Measurements from ENCODE around the gene PIM3.
A peak's percentile ranks its signal among the peaks of the same experiment; 100 is the strongest.
"Not testable (repeated sequence)": the region's sequence is repeated elsewhere in the genome, so short reads cannot be mapped to it uniquely, and the experiment has no call there.

The PIM3 gene

GRCh38 chr22:49977578-49977977, 17.0 kb downstream of the PIM3 start:
- no peaks in the 10 kb centered on the region for H3K9me3 ChIP-seq (ENCODE audit: insufficient read depth, low read length)
- H3K4me2 ChIP-seq (ENCODE audit: low read depth, low read length, poor library complexity, severe bottlenecking): no peak overlapping the region
- H2AFZ ChIP-seq (ENCODE audit: low read depth, low read length, severe bottlenecking): no peak overlapping the region
- no peaks in the 10 kb centered on the region for H3K9me2 ChIP-seq (replicated peaks; ENCODE audit: insufficient read depth, low read length)
- TF ChIP-seq, protein P1, sequence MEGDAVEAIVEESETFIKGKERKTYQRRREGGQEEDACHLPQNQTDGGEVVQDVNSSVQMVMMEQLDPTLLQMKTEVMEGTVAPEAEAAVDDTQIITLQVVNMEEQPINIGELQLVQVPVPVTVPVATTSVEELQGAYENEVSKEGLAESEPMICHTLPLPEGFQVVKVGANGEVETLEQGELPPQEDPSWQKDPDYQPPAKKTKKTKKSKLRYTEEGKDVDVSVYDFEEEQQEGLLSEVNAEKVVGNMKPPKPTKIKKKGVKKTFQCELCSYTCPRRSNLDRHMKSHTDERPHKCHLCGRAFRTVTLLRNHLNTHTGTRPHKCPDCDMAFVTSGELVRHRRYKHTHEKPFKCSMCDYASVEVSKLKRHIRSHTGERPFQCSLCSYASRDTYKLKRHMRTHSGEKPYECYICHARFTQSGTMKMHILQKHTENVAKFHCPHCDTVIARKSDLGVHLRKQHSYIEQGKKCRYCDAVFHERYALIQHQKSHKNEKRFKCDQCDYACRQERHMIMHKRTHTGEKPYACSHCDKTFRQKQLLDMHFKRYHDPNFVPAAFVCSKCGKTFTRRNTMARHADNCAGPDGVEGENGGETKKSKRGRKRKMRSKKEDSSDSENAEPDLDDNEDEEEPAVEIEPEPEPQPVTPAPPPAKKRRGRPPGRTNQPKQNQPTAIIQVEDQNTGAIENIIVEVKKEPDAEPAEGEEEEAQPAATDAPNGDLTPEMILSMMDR (IDR thresholded peaks at IDR 0.05; ENCODE audit: insufficient read depth, low read length, poor library complexity, severe bottlenecking): no peak
- TF ChIP-seq EZH2phosphoT487 (conservative IDR thresholded peaks at IDR 0.05; ENCODE audit: low read length): no peak
- no peaks in the 10 kb centered on the region for H3K36me3 ChIP-seq (ENCODE audit: low read length)
- peaks cover 15% of the 10 kb centered on the region for H3F3A ChIP-seq (ENCODE audit: insufficient read depth)
- H3K27ac ChIP-seq (ENCODE audit: low read depth, low read length): no peak overlapping the region
- no peak overlapping the region for H3K9ac ChIP-seq (ENCODE audit: low read length)
- no peak overlapping the region for H3K4me3 ChIP-seq (ENCODE audit: insufficient read depth, low read length, poor library complexity, severe bottlenecking)
- no peaks in the 10 kb centered on the region for H3K79me2 ChIP-seq (ENCODE audit: insufficient read depth, low read length)
- no peaks in the 10 kb centered on the region for H4K20me1 ChIP-seq (ENCODE audit: low read depth, low read length)
- H3K27me3 ChIP-seq (ENCODE audit: low read length): no peaks in the 10 kb centered on the region

- TF ChIP-seq EZH2phosphoT487 (conservative IDR thresholded peaks at IDR 0.05; ENCODE audit: low read length): no peak
- TF ChIP-seq, protein P1 (IDR thresholded peaks at IDR 0.05; ENCODE audit: insufficient read depth, low read length, poor library complexity, severe bottlenecking): peak; percentile 62
- Histone ChIP-seq H3K36me3 (ENCODE audit: low read length) (no peaks in the 10 kb centered on the region), H4K20me1 (ENCODE audit: low read depth, low read length) (no peaks in the 10 kb centered on the region), H3K27ac (ENCODE audit: low read depth, low read length) (no peak overlapping the region), H3K4me2 (ENCODE audit: low read depth, low read length, poor library complexity, severe bottlenecking) (no peak overlapping the region), H3K9me3 (ENCODE audit: insufficient read depth, low read length) (no peaks in the 10 kb centered on the region), H3K9ac (ENCODE audit: low read length) (no peak overlapping the region), H2AFZ (ENCODE audit: low read depth, low read length, severe bottlenecking) (no peak overlapping the region), H3K79me2 (ENCODE audit: insufficient read depth, low read length) (no peaks in the 10 kb centered on the region), H3K27me3 (ENCODE audit: low read length) (no peaks in the 10 kb centered on the region), H3F3A (ENCODE audit: insufficient read depth) (peaks cover 15% of the 10 kb centered on the region), H3K9me2 (replicated peaks; ENCODE audit: insufficient read depth, low read length) (no peaks in the 10 kb centered on the region), H3K4me3 (ENCODE audit: insufficient read depth, low read length, poor library complexity, severe bottlenecking) (no peak overlapping the region)
Measured at GRCh38 chr22:49979587-49980264, 19.2 kb downstream of the PIM3 start.

DNA sequence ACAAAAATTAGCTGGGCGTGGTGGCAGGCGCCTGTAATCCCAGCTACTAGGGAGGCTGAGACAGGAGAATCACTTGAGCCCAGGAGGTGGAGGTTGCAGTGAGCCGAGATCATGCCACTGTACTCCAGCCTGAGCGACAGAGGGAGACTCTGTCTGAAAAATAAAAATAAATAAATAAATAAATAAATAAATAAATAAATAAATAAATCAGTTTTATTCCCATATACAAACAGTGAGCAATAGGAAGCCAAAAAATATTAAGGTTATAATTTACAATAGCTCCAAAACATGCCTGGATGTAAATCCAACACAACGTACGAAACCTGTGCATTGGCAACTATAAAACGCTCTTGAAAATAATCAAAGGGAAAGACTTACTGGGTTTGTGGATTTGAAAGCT, 21.2 kb downstream of the PIM3 start:
- not testable (repeated sequence) for H3K4me2 ChIP-seq (ENCODE audit: low read depth, low read length, poor library complexity, severe bottlenecking); H2AFZ ChIP-seq (ENCODE audit: low read depth, low read length, severe bottlenecking); H3K79me2 ChIP-seq (ENCODE audit: insufficient read depth, low read length); H3K4me3 ChIP-seq (ENCODE audit: insufficient read depth, low read length, poor library complexity, severe bottlenecking); H3F3A ChIP-seq (ENCODE audit: insufficient read depth); H3K9me3 ChIP-seq (ENCODE audit: insufficient read depth, low read length); H4K20me1 ChIP-seq (ENCODE audit: low read depth, low read length); H3K27me3 ChIP-seq (ENCODE audit: low read length); H3K27ac ChIP-seq (ENCODE audit: low read depth, low read length); H3K9me2 ChIP-seq (replicated peaks; ENCODE audit: insufficient read depth, low read length); H3K36me3 ChIP-seq (ENCODE audit: low read length); H3K9ac ChIP-seq (ENCODE audit: low read length)

DNA sequence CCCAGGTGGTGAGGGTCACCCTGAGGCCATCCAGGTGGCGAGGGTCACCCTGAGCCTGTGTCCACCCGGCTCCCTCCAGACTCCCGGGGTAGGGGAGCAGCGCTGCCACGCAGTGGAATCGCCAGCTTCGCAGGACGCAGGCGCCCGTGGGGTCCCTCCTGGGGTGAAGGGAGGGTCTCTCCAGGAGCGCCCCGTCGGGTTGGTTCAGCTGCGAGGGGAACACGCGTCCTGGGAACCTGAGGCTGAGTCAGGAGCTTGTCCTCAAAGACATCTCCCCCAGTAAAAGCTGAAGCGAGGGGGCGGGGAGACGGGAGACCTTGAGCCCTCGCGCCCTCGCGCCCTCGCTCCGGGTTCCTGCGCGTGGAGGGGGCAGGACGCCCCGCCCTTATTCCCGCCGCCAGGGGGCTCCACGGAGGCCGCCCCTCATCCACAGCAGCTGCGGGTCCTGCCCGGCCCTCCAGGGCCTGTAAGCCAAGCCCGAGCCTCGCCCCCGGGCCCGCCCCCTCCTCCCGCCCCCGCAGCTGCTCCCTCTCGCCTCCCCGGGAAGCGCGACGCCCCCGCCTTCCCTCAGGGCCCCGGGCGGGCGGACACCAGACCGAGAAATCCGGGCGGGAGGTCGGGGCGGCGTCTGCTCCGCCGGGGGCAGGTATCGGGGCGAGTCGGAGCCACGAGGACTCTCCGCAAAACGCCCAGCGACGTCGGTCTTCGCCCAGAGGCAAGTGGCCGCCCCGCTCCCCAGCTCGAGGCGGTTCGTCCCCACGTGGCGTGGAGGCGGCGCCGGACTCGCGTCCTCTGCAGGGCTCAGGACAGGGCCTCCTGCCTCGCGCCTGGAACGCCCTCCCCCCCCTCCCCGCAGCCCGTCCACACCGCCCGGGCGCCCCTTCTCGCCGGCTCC, 22.8 kb downstream of the PIM3 start:
- H2AFZ ChIP-seq (ENCODE audit: low read depth, low read length, severe bottlenecking): no peak overlapping the region
- H3K79me2 ChIP-seq (ENCODE audit: insufficient read depth, low read length): no peaks in the 10 kb centered on the region
- no peaks in the 10 kb centered on the region for H3K27me3 ChIP-seq (ENCODE audit: low read length)
- H3K9ac ChIP-seq (ENCODE audit: low read length): no peak overlapping the region
- H3F3A ChIP-seq (ENCODE audit: insufficient read depth): no peaks in the 10 kb centered on the region
- no peak overlapping the region for H3K4me3 ChIP-seq (ENCODE audit: insufficient read depth, low read length, poor library complexity, severe bottlenecking)
- no peak overlapping the region for H3K27ac ChIP-seq (ENCODE audit: low read depth, low read length)
- no peaks in the 10 kb centered on the region for H3K36me3 ChIP-seq (ENCODE audit: low read length)
- H4K20me1 ChIP-seq (ENCODE audit: low read depth, low read length): no peaks in the 10 kb centered on the region
- no peak for TF ChIP-seq EZH2phosphoT487 (conservative IDR thresholded peaks at IDR 0.05; ENCODE audit: low read length)
- TF ChIP-seq, protein P1 (IDR thresholded peaks at IDR 0.05; ENCODE audit: insufficient read depth, low read length, poor library complexity, severe bottlenecking): no peak
- H3K4me2 ChIP-seq (ENCODE audit: low read depth, low read length, poor library complexity, severe bottlenecking): no peak overlapping the region
- no peaks in the 10 kb centered on the region for H3K9me2 ChIP-seq (replicated peaks; ENCODE audit: insufficient read depth, low read length)
- 0 out of 2 replicates have a peak, but pooled peaks cover 4% of the 10 kb centered on the region for H3K9me3 ChIP-seq (ENCODE audit: insufficient read depth, low read length)

Data from SU-DHL-6 (cell line).